ENCODE measurements around the gene FBXO48. TPM values are rescaled to one million over a fixed set of nuclear protein-coding genes. Genes with fewer than 3 reads are reported as not detected.

FBXO48 gene
- total RNA-seq, 1 experiment from 2014 or later, result 2.5 TPM

DNA sequence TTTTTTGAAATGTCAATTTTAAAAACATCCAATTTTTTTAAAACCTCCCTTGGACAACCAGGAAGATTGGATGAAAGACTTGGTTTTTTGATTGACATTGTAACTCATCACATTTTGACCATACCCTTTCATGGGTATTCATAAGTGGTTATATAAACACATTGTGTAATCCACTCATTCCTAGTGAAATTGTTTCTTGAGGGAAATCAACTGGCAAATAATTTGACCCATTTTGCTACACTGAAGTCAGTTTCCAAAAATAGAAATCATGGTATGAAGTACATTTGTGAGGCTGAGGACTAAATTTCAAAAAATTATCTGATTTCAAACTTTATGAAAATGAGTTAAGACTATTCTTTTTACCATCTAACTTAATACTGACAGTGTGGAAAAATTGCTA lies 31.5 kb downstream of the FBXO48 start:
- Histone ChIP-seq H3K36me3 (no peaks in the 10 kb centered on the region), H3K27me3 (no peaks in the 10 kb centered on the region), H3K4me1 (no peaks in the 10 kb centered on the region), H3K27ac (no peak overlapping the region), H3K9me3 (replicated peaks) (no peaks in the 10 kb centered on the region), H3K4me3 (no peak overlapping the region)
- no peak for DNase-seq

DNA sequence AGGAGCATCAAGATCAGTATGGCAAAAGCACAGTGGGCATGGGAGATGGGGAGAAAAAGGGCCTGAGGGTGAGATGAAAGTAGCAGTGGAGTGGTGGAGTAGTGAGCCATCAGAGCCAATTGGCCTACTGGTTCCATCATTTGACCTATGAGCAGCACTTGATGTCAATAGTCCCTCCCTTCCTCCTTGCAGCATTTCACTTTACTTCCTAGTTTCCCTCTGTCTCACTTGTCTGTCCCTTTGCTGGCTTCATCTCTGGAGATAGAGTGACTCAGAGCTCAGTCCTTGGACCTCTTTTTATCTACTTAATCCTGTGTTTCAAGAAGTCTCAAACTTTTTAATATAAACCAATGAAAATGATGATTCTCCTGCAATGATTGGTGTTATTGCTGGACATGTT lies 32.1 kb downstream of the FBXO48 start:
- H3K4me1 ChIP-seq, result no peaks in the 10 kb centered on the region
- H3K27me3 ChIP-seq, result no peaks in the 10 kb centered on the region
- H3K9me3 ChIP-seq (replicated peaks), result no peaks in the 10 kb centered on the region
- no peak overlapping the region for H3K4me3 ChIP-seq
- H3K36me3 ChIP-seq, result no peaks in the 10 kb centered on the region
- no peak overlapping the region for H3K27ac ChIP-seq
- DNase-seq, result no peak

DNA sequence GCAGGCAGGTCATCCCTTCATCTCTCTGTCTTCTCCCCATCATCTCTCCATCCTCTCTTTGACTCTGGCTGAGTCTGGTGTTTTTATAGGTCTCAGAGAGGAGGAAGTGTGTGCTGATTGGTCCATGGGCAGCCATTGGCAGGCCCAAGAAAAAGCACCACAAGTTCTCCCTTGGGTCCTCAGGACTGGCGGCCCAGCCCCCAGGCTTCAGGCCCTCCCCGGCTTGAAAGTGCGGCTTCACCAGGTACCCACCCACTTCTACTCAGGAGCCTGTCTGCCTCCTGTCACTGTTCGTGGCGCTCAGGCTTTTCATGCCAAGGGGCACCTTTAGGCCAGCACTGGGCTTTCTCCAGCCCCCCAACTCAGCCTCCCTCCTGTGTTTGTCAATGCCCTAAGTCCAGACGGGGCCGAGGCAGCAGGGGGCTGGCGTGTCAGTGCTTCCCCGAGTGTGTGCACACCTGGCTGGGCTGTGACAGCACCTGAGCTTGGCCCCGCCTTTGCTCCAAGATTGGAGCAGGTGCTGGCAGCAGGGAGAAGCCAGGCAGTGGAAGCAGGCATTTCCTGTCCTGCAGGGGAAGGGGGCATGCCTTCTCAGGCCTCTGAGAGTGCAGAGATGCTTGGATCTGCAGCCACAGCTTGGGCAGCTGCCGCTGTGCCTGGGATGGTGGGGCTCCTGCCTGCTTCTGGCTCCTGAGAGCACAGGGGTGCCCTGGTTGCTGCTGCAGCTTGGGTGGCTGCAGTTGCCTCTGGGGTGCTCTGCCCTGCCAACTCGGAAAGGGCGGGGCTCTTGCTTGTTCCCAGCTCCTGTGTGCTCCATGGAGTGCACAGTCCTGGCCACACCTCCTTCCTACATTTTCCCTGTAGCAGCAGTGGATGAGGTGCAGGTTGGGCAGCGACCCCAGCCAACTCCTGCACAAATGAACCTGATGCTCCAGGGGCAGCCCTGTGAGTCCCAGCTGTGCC lies 34.1 kb downstream of the FBXO48 start:
- no peaks in the 10 kb centered on the region for H3K4me1 ChIP-seq
- DNase-seq, result no peak
- no peaks in the 10 kb centered on the region for H3K36me3 ChIP-seq
- no peaks in the 10 kb centered on the region for H3K27me3 ChIP-seq
- no peaks in the 10 kb centered on the region for H3K9me3 ChIP-seq (replicated peaks)
- H3K27ac ChIP-seq, result no peak overlapping the region
- H3K4me3 ChIP-seq, result no peak overlapping the region

DNA sequence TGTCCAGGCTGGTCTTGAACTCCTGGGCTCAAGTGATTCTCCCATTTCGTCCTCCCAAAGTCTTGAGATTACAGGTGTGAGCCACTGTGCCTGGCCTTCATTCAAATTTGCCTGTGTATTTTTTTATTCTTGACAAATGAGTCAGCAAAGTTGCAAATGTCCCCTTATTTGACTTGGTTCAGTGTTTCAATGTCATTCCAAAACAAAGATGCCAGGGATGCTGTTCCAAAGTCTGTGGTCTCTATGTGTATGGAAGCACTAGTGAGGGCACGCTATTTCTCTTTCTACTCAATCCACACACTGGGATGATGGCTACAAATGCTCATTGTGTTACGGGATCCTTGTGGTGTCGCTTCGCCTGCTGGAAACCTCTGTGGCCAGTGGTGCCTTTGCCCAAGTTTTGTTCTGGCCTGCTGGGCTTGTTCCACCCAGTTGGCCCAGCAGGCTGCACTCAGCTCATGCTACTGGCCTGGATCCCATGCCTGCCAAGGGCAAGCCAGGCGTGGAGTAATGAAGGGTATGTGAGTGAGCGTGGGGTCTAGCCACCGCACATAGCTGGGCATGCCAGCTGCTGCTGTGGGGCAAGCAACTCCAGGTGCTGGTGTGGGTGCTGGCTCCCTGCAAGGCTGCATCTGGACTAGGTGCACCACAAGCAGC lies 35.6 kb downstream of the FBXO48 start:
- no peaks in the 10 kb centered on the region for H3K4me1 ChIP-seq
- no peaks in the 10 kb centered on the region for H3K27me3 ChIP-seq
- H3K4me3 ChIP-seq, result no peak overlapping the region
- no peaks in the 10 kb centered on the region for H3K36me3 ChIP-seq
- DNase-seq, result no peak
- H3K9me3 ChIP-seq (replicated peaks), result no peaks in the 10 kb centered on the region
- H3K27ac ChIP-seq, result no peak overlapping the region

DNA sequence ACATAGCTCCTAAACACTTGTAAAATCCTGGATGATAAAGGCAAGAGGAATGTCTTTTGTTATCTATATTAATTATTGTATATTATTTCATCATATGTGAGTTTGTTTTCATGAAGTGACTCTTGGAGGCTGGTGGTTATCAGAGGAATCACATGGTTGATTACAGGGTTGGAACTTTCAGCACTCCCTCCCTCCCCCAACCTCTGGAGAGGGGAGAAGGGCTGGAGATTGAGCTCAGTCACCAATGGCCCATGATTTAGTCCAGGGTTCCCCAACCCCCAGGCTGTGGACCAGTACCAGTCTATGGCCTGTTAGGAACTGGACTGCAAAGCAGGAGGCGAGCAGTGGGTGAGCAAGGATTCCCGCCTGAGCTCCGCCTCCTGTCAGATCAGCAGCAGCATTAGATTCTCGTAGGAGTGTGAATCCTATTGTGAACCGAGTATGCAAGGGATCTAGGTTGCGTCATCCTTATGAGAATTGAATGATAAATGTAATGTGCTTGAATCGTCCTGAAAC lies 37.7 kb downstream of the FBXO48 start:
- Histone ChIP-seq H3K27me3 (no peaks in the 10 kb centered on the region), H3K36me3 (no peaks in the 10 kb centered on the region), H3K4me3 (no peak overlapping the region), H3K9me3 (replicated peaks) (no peaks in the 10 kb centered on the region), H3K27ac (no peak overlapping the region), H3K4me1 (no peaks in the 10 kb centered on the region)
- no peak for DNase-seq

DNA sequence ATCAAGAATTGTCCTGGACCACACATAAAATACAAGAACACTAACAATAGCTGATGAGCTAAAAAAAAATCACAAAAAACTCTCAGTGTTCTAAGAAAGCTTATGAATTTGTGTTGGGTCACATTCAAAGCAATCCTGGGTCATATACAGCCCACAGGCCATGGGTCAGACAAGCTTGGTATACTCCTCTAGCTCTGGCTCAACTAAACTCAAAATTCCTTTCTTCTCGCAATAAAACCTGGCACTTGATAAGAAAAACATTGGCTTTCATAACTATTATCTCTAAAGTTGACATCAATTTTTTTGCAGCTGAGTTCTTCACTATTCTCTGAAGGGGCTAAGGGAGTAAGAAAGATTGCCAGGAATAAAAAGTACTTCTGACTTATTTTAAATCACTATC lies 38.3 kb downstream of the FBXO48 start:
- Histone ChIP-seq H3K27me3 (no peaks in the 10 kb centered on the region), H3K4me1 (no peaks in the 10 kb centered on the region), H3K27ac (no peak overlapping the region), H3K4me3 (no peak overlapping the region), H3K36me3 (no peaks in the 10 kb centered on the region), H3K9me3 (replicated peaks) (no peaks in the 10 kb centered on the region)
- no peak for DNase-seq

DNA sequence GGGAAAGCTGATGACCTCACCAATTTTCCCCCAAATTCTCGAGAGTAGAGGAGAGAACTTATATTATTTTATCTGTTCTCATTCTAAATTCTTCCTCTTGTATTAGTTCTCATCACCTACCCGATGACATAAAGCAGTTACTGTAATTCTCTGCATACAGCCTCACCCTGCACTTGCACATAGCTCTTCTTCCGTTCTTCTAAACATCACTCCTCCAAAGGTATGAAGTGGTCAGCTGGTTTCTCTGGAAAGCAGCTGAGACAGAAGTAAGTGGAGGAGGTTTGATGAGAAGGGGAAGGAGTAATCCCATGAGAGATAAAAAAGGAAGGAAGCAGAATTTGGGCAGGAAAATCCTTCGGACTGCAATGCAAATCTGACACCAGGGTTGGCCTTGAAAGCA lies 39.0 kb downstream of the FBXO48 start:
- Histone ChIP-seq H3K9me3 (replicated peaks) (no peaks in the 10 kb centered on the region), H3K27ac (no peak overlapping the region), H3K4me1 (no peaks in the 10 kb centered on the region), H3K36me3 (no peaks in the 10 kb centered on the region), H3K27me3 (no peaks in the 10 kb centered on the region), H3K4me3 (no peak overlapping the region)
- no peak for DNase-seq

DNA sequence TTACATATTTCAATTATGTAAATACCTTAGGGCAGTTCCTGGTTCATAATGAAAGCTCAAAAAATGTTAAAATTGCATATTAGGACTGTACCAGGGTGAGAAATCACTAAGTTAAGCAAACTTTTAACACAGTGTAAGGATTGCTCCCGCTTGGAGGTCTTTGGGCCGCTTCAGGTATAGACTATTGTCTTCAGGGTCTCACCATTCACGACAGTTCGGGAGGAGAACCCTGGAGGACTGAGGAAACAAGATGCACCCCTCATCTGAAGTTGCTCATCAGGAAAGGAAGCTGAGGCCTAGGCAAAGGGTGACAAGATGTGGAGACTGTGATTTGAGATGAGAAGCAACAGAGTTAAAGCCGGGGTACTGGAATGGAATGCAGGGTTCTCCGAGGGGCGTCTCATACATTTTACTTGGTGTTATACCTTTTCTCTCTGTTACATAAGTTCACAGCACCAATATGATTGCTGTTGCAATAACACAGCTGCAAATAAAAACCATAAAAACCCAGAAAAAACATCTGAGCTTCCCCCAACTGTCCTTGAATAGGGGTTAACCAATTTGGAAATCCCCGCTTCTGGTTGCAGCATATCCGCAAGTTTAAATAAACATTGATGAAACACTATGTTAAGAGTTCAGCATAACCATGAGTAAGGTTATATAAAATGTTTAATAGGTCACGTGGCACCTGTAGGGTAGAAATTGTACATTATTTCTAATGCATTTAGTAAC lies 40.1 kb downstream of the FBXO48 start:
- Histone ChIP-seq H3K9me3 (replicated peaks) (no peaks in the 10 kb centered on the region), H3K4me1 (no peaks in the 10 kb centered on the region), H3K4me3 (no peak overlapping the region), H3K27me3 (no peaks in the 10 kb centered on the region), H3K27ac (no peak overlapping the region), H3K36me3 (no peaks in the 10 kb centered on the region)
- no peak for DNase-seq

DNA sequence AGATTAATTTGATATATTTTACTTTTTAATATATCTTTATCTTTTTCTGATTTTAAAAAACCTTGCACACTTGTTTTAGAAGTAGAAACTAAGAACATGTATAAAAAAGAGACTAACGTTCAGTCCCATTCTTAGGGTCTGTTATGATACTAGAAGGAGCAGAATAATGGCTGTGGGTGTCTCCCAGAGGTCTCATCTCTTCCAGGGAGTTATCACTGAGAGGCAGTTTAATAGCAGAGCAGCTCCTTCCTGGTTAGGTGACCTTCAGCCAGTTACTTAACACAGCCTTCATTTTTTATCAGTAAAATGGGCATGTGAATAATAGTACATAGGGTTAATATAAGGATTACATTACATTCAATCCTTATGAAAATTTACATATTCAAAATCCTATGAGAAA lies 40.6 kb downstream of the FBXO48 start:
- Histone ChIP-seq H3K4me1 (no peaks in the 10 kb centered on the region), H3K27ac (no peak overlapping the region), H3K9me3 (replicated peaks) (no peaks in the 10 kb centered on the region), H3K36me3 (no peaks in the 10 kb centered on the region), H3K4me3 (no peak overlapping the region), H3K27me3 (peaks cover 4% of the 10 kb centered on the region; the same call in 1 of the 2 replicates)
- no peak for DNase-seq

DNA sequence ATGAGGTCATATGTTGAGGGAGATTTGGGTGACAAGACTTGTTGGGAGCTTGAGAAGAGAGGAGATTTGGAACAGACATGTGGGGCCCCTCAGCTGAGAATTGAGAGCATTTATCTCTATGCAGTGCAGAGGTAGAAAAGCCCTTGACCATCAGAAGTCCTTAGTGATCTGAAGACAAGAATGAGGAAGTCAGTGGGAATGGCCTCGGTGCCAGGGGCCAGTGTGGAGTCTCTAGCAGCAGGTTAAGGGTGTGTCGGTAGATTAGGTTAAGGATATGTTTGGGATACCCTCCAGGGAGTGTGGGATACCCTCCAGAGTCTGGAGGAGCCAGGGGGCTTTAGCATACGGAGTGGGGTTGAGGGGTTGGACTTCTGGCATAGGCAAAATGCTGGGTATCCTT lies 41.6 kb downstream of the FBXO48 start:
- no peak overlapping the region for H3K4me3 ChIP-seq
- H3K4me1 ChIP-seq, result no peaks in the 10 kb centered on the region
- no peaks in the 10 kb centered on the region for H3K9me3 ChIP-seq (replicated peaks)
- no peak for DNase-seq
- no peaks in the 10 kb centered on the region for H3K36me3 ChIP-seq
- no peak overlapping the region for H3K27ac ChIP-seq
- peaks cover 4% of the 10 kb centered on the region; the same call in 1 of the 2 replicates for H3K27me3 ChIP-seq

DNA sequence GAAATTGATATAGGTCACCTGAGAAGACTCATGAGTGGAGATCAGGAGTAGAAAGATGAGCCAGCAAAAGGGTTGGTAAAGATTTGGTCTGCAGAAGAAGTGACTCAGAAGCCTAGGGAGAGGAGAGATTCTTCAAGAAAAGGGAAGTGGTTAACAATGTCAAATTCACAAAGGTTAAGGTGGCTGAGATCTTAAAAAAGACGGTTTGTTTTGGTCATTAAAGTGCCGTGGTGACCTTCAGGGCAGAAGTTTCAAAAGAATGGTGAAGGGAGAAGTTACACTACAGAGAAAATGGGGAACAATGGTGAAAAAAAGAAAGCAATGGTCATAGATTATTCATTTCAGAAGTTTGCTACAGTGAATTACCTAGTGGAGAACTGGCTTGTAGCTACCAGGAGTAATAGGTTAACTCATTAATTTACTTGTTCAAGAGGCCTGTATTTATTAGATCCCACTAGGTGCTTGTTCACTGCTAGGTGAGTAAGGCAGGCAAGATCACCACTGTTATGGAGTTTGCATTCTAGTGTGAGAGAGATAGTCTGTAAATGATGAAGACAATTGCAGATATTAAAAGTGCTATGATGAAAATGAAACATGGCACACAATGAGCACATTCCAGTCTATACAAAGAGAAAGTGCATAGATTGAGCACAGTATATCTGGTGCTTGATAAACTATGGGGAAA lies 43.0 kb downstream of the FBXO48 start:
- H3K27ac ChIP-seq, result no peak overlapping the region
- no peaks in the 10 kb centered on the region for H3K9me3 ChIP-seq (replicated peaks)
- DNase-seq, result no peak
- peaks cover 4% of the 10 kb centered on the region; the same call in 1 of the 2 replicates for H3K27me3 ChIP-seq
- H3K36me3 ChIP-seq, result no peaks in the 10 kb centered on the region
- H3K4me3 ChIP-seq, result no peak overlapping the region
- no peaks in the 10 kb centered on the region for H3K4me1 ChIP-seq

DNA sequence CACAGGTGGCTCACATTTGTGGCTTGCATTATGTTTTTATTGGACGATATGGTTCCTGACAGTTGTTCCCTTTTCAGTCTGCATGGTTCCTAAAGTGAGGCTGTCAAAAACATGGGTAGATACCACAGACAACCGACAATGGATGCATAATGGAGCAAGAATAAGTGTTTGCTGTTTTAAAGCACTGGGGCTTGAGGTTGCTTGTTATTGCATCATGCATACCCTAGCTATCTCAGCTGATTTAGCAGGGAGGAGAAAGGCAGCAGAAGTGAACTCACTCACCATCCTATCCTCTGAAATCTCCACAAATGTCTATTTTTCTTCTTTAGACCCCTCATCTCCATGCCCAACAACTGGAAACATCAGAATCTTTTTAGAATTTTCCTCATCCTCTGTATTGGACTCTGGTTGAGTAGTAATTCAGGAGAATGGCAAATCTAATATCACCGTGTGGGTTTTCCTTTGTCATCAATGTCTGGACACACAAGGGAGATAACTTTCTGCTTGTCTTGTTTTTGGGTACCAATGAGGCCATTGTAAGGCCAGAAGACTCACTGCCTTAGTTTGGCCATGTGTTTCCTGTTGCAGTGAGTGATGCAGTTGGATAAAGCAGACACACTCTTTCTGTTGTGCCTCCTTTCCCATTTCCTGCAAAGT lies 46.7 kb downstream of the FBXO48 start:
- Histone ChIP-seq H3K27me3 (peaks cover 4% of the 10 kb centered on the region; the same call in 1 of the 2 replicates), H3K27ac (no peak overlapping the region), H3K4me3 (no peak overlapping the region), H3K9me3 (replicated peaks) (no peaks in the 10 kb centered on the region), H3K4me1 (no peaks in the 10 kb centered on the region), H3K36me3 (no peaks in the 10 kb centered on the region)
- no peak for DNase-seq

DNA sequence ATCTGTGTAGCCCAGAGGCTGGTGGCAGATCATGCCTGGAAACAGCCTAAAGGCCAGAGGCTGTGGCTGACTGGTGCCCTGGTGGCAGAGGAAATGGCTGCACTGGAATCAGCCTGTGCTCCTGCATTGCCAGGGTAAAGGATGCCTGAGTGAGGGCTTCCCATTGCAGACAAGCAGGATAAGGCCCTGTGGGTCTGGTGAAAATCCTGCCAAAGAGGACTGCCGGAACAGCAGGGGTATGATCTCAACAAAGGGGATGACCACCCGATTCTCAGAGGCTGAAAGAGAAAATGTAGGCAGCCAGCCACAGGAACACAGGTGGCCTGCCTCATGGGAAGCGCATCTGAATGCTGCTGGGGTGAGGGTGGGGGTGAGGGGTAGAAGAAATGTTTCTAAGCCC lies 48.2 kb downstream of the FBXO48 start:
- no peak overlapping the region for H3K4me3 ChIP-seq
- H3K36me3 ChIP-seq, result no peaks in the 10 kb centered on the region
- H3K27me3 ChIP-seq, result peaks cover 4% of the 10 kb centered on the region; the same call in 1 of the 2 replicates
- no peak overlapping the region for H3K27ac ChIP-seq
- no peaks in the 10 kb centered on the region for H3K9me3 ChIP-seq (replicated peaks)
- no peaks in the 10 kb centered on the region for H3K4me1 ChIP-seq
- no peak for DNase-seq

DNA sequence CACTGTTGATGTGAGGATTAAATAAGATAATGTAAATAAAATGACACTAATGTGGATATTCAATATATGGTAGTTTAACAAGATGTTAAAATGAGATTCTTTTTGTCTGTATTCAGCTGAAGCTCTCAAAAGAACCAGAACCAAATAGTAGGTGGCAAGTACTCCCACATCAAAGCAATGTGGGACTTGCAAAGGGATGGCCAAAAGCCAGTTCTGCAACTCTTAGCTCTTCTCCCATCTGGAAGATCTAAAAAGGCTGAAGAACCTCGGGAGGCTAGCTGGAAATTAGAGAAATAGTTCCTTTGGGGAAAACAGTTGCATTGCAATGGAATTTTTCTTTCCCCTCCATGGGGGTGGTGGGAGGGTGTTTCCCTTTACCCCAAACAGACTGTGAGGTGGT lies 48.7 kb downstream of the FBXO48 start:
- no peak for DNase-seq
- H3K27me3 ChIP-seq, result peaks cover 4% of the 10 kb centered on the region; the same call in 1 of the 2 replicates
- no peaks in the 10 kb centered on the region for H3K9me3 ChIP-seq (replicated peaks)
- H3K36me3 ChIP-seq, result no peaks in the 10 kb centered on the region
- H3K4me3 ChIP-seq, result no peak overlapping the region
- no peaks in the 10 kb centered on the region for H3K4me1 ChIP-seq
- no peak overlapping the region for H3K27ac ChIP-seq
